NCI-H748 treated with DMSO at 0.1 percent for 48 hours (cell line): Measurements from ENCODE around the gene SHKBP1.
"Not testable (repeated sequence)": the region's sequence is repeated elsewhere in the genome, so short reads cannot be mapped to it uniquely, and the experiment has no call there.

Source experiments
- DNase-seq: peaks from one replicate; lab custom pipeline; 2025; lab: John Stamatoyannopoulos, UW

The SHKBP1 gene

DNA sequence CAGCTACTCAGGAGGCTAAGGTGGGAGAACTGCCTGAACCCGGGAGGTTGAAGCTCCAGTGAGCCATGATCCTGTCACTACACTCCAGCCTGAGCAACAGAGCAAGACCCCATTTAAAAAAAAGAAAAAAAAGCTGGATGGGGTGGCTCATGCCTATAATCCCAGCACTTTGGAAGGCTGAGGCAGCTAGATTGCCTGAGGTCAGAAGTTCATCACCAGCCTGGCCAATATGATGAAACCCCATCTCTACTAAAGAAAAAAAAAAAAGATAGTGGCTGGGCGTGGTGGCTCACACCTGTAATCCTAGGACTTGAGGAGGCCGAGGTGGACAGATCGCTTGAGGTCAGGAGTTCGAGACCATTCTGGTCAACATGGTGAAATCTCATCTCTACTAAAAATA is 39.5 kb downstream of the SHKBP1 start:
- DNase-seq = no peak

DNA sequence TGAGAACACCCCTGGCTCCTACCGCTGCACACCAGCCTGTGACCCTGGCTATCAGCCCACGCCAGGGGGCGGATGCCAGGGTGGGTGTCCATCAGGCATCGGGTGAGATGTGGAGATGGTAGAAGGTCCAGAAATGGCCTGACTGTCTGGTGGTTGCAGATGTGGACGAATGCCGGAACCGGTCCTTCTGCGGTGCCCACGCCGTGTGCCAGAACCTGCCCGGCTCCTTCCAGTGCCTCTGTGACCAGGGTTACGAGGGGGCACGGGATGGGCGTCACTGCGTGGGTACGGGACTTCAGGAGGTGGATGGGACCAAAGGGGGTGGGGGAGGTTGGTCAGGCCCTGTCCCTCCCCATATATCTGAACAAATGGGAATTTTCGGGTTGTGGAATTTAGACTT is 40.3 kb downstream of the SHKBP1 start:
- no peak for DNase-seq

DNA sequence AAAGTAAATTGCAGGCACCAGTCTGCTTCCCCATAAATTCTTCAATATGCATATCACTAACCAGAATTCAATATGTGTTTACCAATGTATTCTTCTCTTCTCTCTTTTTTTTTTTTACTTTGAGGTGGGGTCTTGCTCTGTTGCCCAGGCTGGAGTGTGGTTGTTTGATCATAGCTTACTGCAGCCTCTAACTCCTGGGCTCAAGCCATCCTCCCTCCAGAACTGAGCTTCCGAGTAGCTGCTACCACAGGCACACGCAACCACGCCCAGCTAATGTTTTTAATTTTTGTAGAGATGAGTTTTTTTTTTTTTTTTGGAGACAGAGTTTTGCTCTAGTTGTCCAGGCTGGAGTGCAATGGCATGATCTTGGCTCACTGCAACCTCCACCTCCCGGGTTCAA is 41.3 kb downstream of the SHKBP1 start:
- DNase-seq = no peak

DNA sequence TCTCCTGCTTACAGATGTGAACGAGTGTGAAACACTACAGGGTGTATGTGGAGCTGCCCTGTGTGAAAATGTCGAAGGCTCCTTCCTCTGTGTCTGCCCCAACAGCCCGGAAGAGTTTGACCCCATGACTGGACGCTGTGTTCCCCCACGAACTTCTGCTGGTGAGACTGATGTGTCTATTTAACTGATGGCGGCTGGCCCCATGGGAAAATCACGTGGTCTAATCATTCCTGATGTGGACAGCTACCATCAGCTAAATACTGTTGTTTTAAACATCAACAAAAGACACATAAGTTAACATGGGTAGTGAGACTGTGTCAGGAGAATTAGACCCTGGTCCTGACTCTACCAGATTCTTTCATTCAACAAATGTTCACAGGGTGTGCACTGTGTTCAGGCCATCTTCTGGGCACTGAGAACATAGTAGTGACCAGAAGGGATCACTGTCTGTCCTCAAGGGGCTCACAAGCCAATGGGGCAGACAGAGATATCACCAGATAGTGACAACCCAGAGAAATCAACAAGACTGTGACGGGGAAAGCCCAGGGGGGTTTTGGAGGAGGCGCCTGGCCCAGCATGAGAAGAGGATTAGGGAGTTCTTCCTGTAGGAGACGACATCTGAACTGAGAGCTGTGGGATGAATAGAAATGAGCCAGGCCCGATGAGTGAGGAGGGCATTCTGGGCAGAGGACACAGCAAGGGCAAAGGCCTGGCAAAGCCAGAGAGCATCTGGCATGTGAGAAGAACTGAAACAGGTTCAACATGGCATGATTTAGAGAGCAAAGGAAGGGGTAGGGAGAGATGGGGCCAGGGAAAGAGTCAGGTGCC is 42.9 kb downstream of the SHKBP1 start:
- DNase-seq = no peak

DNA sequence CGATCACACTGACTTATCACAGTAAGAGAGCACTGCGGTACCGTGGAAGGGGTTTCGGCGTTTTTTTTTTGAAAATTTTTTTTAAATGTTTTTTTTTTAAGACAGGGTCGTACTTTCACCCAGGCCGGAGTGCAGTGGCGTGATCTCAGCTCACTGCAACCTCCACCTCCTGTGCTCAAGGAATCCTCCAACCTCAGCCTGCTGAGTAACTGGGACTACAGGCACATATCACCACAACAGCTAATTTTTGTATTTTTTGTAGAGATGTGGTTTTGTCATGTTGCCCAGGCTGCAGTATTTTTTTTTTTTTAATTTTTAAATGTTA is 43.5 kb downstream of the SHKBP1 start:
- DNase-seq = no peak

- no peak for DNase-seq
Measured at GRCh38 chr19:40621283-40621682, 44.6 kb downstream of the SHKBP1 start.

DNA sequence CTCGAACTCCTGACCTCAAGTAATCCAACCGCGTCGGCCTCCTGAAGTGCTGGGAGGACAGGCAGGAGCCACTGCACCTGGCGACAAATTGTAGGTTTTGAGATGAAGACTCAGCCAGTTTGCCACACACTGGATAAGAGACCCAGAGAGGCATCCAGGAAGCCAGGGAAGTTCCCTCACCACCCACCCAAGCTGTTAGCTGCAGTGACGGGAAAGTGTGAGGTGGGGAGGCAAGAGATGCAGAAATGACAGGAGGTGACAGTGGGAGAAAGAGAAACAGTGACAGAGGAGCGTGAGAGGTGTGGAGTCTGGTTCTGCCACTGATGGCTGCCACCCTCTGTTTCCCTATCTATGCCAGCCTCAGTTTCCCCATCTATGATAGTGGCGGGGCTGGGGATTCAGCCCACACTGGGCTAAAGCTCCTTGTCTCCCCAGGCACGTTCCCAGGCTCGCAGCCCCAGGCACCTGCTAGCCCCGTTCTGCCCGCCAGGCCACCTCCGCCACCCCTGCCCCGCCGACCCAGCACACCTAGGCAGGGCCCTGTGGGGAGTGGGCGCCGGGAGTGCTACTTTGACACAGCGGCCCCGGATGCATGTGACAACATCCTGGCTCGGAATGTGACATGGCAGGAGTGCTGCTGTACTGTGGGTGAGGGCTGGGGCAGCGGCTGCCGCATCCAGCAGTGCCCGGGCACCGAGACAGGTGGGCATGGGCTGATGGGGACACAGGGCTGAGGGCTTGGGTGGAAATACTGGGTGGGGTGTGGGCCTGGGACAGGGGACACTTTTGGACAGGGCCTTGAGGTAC is 45.5 kb downstream of the SHKBP1 start:
- no peak for DNase-seq

DNA sequence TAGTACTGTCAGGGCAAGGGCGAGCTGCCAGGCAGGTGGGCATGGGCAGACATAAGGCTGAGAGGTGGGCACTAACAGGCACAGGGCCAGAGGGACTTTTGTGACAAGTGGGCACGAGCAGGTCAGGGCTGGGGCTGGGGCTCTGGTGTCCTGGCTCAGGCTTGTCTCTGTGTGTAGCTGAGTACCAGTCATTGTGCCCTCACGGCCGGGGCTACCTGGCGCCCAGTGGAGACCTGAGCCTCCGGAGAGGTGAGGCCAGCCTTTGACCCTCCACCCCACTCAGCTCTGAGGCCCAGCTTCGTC is 46.1 kb downstream of the SHKBP1 start:
- DNase-seq = no peak

DNA sequence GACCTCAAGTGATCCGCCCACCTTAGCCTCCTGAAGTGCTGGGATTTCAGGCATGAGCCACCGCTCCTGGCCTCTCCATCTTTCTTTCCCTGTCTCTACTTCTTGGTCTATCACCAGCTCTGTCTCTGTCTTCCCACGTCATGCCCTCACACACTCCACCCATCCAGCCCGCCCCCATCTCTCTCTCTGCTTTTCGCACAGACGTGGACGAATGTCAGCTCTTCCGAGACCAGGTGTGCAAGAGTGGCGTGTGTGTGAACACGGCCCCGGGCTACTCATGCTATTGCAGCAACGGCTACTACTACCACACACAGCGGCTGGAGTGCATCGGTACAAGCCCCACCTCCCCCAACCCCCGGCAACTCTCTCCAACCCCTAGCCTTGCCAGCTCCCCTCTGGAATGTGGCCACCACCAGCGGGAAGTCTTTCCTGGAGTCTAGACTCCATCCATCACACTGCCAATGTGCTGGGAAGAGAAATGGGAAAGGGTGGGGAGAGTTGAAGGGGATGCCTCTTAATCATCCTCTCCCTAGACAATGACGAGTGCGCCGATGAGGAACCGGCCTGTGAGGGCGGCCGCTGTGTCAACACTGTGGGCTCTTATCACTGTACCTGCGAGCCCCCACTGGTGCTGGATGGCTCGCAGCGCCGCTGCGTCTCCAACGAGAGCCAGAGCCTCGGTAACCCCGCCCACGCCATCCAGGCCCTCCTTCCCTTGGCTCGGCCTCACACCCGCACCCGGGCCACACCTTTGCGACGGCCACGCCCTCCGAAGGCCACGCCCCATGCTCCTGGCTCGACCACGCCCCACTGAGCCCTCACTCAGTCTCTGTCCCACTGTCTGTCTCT is 47.0 kb downstream of the SHKBP1 start:
- peak; percentile 93 for DNase-seq

DNA sequence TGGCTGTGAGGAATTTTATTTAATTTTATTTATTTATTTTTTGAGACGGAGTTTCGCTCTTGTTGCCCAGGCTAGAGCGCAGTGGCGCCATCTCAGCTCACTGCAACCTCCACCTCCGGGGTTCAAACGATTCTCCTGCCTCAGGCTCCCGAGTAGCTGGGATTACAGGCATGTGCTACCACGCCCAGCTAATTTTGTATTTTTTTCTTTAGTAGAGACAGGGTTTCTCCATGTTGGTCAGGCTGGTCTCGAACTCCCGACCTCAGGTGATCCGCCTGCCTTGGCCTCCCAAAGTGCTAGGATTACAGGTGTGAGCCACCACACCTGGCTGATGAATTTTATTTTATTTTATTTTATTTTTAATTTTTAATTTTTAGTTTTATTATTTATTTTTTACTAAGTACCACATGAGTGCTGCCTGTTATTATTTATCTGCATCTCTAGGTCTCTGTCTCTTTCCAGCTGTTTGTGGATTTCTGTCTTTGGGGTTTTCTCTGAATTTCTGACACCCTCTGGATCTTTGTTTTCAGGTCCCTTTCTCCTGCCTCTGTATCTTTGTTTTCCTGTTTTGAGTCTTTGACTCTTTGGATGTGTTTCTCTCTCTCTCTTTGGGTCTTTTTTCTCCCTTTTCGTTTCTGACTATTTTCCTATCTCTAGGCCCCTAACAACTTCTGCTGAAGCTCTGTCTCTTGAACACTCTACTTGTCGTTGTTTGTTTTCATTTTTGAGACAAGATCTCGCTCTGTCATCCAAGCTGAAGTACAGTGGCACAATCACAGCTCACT is 47.9 kb downstream of the SHKBP1 start:
- not testable (repeated sequence) for DNase-seq

DNA sequence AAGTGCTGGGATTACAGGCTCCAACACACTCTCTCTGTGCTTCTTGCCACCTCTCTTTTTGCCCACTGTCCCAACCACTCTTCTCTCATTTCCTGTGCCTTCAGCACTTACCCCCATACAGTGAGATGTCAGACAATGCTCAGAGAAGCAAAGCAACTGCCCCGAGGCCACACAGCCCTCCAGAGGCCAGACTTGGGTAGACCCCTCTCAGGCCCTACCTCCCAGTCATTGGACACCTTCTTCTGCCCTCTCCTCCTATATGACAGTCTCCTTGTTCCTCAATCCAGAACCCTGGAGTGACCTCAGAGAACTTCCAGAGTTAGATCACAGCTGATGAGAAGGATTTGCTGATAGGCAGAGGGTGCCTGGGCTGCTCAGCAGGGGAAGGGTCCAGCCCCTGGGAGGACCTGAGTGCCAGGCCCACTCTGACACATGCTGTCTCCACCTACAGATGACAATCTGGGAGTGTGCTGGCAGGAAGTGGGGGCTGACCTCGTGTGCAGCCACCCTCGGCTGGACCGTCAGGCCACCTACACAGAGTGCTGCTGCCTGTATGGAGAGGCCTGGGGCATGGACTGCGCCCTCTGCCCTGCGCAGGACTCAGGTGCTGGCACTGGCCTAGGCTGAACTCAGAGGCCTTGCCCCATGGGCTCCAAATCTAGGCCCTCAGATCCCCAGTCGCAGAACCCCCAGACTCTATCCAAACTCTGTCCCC is 48.9 kb downstream of the SHKBP1 start:
- no peak for DNase-seq

DNA sequence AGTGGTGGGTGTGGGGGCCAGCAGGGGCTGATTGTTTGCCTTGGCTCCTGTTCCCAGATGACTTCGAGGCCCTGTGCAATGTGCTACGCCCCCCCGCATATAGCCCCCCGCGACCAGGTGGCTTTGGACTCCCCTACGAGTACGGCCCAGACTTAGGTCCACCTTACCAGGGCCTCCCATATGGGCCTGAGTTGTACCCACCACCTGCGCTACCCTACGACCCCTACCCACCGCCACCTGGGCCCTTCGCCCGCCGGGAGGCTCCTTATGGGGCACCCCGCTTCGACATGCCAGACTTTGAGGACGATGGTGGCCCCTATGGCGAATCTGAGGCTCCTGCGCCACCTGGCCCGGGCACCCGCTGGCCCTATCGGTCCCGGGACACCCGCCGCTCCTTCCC is 50.2 kb downstream of the SHKBP1 start:
- DNase-seq = no peak

GRCh38 chr19:40627486-40628279 is 51.0 kb downstream of the SHKBP1 start:
- DNase-seq = no peak

DNA sequence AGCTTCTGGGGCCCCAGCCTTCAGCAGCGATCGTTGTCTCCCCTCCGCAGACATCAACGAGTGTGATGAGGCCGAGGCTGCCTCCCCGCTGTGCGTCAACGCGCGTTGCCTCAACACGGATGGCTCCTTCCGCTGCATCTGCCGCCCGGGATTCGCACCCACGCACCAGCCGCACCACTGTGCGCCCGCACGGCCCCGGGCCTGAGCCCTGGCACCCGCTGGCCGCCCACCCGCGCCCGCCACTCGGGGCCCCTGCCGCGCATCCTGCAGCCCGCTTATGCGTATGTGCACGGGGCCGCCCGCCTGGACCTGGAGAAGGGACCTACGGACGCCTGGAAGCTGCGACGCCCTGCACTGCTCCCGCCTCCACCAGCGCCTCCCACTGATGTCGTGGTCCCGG is 52.7 kb downstream of the SHKBP1 start:
- DNase-seq = no peak

DNA sequence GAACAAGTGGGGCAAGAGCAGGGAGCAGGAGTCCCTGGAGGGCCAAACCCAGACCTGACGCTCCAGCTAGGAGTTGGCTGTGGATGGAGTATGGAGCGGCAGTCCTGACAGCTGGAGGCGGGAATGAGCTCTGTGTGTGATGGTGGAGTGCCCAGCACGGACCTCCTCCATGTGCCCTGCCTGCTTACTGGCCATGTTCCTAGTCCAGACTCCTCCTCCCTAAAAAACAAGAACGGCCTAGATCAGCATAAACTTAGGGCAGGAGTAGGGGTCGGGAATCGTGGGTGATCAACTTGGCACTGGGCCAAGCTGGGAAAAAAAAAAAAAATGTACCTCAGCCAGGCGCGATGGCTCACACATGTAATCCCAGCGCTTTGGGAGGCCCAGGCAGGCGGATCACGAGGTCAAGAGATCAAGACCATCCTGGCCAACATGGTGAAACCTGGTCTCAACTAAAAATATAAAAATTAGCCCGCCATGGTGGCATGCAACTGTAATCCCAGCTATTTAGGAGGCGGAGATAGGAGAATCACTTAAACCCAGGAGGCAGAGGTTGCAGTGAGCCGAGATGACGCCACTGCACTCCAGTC is 54.0 kb downstream of the SHKBP1 start:
- DNase-seq = no peak

- DNase-seq = no peak
Measured at GRCh38 chr19:40632311-40633036, 55.8 kb downstream of the SHKBP1 start.

DNA sequence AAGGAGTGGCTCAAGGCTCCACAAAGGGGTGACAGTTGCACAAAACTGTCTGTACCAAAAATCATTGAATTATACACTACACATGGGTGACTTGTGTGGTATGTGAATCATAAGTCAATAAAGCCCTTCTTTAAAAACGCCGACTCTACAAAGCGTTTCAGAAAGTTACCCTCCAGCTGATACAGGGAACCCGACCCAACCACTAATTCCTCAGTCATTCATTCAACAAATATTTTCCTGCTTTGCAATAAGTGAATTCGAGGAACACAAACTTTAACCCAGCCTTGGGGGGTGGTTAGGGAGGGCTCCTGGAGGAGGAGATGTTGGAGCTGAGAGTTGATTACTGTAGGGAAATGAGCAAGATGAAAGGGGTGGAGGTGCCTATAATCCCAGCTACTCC is 56.5 kb downstream of the SHKBP1 start:
- no peak for DNase-seq

GRCh38 chr19:40638327-40638726 is 61.7 kb downstream of the SHKBP1 start:
- no peak for DNase-seq

DNA sequence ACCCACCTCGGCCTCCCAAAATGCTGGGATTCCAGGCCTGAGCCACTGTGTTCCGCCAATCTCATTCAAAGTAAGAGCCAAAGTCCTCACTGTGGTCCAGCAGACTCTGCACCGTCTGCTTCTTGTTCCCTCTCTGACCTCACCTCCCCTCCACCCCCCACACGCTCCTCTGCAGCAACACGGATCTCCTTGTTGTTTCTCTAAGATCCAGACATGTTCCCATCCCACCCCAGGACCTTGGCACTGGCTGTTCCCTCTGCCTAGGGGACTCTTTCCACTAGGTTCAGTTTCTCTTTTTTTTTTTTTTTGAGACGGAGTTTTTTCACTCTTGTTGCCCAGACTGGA is 62.9 kb downstream of the SHKBP1 start:
- no peak for DNase-seq

GRCh38 chr19:40640744-40641143 is 64.1 kb downstream of the SHKBP1 start:
- DNase-seq = no peak
